ENCODE results near the gene IRAK3. TPM values are rescaled to one million over a fixed set of nuclear protein-coding genes. Genes with fewer than 3 reads are reported as not detected.

The IRAK3 gene
- total RNA-seq, 2 experiments from 2014 or later: 0.21 to 0.25 TPM

DNA sequence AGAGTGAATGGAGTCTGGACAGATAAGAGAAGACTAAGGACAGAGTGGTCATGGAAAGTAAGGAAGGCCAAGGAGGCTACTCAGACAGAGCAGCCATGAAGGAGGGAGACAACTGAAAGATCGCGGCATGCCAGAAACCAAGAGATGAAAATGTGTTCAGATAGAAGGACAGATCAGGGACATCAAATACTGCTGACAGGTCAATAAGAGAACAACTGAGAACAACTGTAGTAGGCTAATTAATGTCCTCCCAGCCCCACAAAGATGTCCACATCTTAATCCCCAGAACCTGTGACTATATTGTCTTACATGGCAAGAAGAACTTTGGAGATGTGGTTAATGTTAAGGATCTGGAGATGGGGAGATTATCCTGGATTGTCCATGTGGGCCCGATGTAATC lies 98.3 kb downstream of the IRAK3 start:
- ChIA-PET POLR2A (no interaction called here), CTCF (interaction anchor here (2.3 kb wide), 1 partner anchor 15 kb away, joined by 7 read pairs; the partner anchor contains the start of gene HELB)

DNA sequence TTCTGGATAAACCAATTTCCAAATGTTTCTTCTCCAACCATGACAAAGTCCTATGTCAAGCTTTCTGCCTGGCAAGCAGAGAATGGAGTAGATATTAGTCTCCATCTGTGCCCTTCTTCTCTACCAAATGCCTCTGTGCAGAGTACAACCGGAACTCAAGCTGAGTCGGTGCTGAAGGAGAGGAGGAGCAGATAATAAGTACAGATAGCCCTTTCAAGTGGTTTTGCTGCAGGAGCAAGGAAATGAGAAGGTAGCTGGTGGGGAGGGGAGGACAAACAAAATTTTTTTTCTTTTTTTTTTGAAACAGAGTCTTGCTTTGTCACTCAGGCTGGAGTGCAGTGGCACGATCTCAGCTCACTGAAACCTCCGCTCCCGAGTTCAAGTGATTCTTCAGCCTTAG lies 99.1 kb downstream of the IRAK3 start:
- POLR2A ChIA-PET: interaction anchor here (0.7 to 1.2 kb wide), 2 partner anchors 14 to 157 kb away, joined by 3 to 11 read pairs; partner anchors contain the start of gene HELB
- CTCF ChIA-PET: interaction anchor here (0.9 to 1.1 kb wide), 2 partner anchors 9 to 14 kb away, joined by 4 to 6 read pairs; partner anchors contain the start of gene HELB

DNA sequence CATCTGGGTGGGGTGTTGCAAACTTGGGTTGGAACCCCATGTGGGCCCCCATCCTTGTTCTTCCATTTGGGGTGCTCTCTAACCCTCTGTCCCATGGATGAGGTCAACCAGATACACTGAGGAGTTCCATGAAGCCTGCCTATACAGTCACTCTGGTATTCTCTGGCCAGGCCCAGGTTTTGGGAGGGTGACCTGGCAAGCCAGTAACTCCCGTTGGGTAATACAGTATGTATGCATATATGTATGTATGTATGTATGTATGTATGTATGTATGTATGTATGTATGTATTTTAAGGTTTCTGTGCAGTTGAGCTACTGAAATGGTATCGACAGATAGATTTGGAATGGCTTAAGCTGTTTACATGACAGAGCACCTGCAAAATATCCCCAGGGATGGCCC lies 100.5 kb downstream of the IRAK3 start:
- ChIA-PET POLR2A (no interaction called here), CTCF (no interaction called here)

DNA sequence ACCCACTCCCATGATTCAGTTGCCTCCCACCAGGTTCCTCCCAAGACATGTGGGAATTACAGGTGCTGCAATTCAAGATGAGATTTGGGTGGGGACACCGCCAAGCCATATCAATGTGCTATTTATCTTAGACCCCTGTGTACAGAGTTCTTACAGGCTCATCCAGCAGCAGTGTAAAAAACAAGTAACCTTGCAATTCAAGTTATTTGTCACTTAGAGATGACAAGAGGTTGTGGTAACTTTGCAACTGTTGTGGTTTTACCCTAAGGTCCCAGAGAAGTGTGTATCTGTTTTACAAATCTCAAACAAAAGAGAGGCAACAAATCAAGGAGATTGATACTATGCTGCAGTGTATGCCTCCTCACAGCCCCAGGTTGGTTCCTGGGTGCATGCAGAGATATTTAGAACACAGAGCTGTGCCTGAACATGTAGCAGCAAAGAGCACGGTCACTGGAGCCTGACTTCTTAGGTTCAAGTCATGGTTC lies 101.7 kb downstream of the IRAK3 start:
- ChIA-PET CTCF (no interaction called here), POLR2A (interaction anchor here (0.6 kb wide), 1 partner anchor 12 kb away, joined by 5 read pairs; no protein-coding TSS in a partner anchor)

DNA sequence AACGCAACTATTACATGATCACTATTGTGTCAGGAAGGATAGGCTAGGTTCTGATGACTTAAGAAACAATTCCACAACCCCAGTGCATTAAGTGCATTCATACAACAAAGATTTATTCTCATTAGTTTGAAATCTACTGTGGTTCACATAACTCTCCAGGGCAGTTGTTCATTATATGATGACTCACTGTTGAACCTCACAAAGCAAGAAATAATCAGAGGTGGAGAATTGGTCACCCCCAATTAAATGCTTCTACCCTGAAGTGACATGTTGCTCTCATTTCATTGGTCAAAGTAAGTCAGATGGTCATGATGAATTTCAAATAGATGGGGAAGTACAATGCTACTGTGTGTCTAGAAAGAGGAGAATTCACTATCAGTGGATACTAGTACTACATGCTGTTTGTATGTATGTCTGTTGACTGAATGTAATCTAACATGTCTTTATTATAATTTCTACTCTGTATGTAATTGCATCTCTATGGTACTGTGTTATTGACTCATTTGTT lies 107.2 kb downstream of the IRAK3 start:
- CTCF ChIA-PET: no interaction called here

DNA sequence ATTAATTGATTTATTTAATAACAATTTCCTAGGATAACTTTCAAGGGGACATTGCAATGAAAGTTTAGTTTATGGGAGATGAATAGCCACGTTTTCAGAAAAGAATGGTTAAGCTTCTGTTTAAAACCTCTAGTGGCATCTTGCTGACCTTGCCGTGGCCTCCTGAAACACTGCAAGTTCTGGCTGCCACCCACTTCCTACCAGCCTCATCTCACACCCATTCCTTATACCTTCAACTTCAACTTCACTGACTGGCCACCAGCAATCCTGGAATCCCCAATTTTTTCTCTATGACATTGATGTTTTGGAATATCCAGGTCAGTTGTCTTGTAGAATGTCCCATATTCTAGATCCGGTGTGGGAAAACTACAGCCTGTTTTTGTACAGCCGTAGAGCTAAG lies 108.1 kb downstream of the IRAK3 start:
- POLR2A ChIA-PET: no interaction called here
- CTCF ChIA-PET: no interaction called here

More for the DNA sequence above, 107.2 kb downstream of the IRAK3 start:
- POLR2A ChIA-PET: no interaction called here

DNA sequence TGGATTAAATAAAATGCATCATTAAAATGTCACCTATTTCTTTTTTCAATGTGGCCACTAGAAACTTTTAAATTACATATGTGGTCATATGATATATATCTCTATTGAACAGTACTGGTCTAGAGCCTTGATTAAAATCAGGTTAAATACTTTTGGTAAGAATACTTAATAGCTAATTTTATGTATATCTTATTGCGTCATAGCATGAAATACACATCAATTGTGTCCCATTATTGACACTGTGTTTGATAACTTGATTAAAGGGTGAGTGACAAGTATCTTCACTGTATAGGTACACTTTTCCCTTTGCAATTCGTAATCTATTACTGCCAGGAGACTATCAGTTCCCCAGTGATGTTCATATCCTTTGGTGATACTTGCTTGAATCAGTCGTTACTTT lies 108.9 kb downstream of the IRAK3 start:
- ChIA-PET CTCF (no interaction called here), POLR2A (no interaction called here)

DNA sequence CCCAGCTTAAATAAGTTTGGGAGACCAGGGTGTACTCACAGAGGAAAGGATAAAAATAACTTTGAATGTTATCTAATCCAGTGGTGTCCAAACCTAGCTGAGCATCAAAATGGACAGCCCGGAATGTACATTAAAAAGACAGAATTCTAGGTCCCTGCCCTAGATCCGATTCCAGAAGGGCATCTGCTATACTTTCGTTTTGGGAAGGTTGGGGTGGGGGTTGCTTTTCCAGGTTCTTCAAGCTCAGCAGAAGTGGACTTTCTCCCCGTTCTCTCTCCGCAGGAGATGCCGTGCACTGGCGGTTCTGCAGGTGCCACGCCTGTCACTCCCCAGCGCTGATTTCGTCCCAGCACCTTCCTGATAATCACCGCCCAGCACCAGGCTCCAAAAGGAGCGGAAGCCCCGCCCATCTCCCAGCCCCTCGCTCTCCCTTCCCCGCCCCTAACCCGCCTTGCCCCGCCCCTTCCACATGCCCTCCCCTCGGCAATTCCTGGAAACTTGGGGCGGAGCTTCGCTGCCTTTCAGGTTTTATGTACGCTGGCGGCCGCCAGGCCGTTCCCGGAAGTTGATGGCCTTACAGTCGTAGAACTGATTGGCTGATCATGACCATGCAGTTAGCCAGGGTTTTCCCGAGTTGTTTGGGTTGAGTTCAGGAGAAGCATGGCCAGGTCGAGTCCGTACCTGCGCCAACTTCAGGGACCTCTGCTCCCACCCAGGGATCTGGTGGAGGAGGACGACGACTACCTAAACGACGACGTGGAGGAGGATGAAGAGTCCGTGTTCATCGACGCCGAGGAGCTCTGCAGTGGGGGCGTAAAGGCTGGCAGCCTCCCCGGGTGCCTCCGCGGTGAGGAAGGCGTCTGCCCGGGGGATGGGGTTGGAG lies 113.2 kb downstream of the IRAK3 start, which contains the start of gene HELB:
Gene HELB (plus strand): TSS at position 550 of the 883 bp plus-strand sequence. CDS start 111 bp downstream, at position 661.
- ChIA-PET POLR2A (interaction anchor here (1.4 to 2.1 kb wide), 5 partner anchors 14 to 172 kb away, joined by 7 to 11 read pairs (median 10); partner anchors contain the start of genes LLPH and TMBIM4), CTCF (interaction anchor here (1.0 to 1.5 kb wide), 3 partner anchors 14 to 23 kb away, joined by 4 to 7 read pairs (median 4); no protein-coding TSS in a partner anchor)

DNA sequence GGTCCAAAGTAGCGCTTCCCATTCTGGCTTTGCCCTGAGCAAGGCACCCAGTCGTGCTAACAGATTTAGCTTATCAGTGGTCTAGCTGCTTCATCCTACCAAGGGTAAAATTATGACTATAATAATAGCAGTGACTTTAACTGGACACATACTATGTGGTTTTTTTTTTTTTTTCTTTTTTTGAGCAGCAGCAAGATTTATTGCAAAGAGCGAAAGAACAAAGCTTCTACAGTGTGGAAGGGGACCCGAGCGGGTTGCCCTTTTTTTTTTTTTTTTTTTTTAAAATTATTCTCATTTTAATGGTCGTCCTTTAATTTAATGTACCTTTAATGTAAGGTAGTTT lies 113.8 kb downstream of the IRAK3 start:
- POLR2A ChIA-PET: interaction anchor here (0.6 to 2.1 kb wide), 8 partner anchors 12 to 172 kb away, joined by 4 to 11 read pairs (median 7); partner anchors contain the start of genes LLPH and TMBIM4
- CTCF ChIA-PET: interaction anchor here (0.9 to 1.5 kb wide), 3 partner anchors 15 to 19 kb away, joined by 3 to 7 read pairs (median 4); no protein-coding TSS in a partner anchor

DNA sequence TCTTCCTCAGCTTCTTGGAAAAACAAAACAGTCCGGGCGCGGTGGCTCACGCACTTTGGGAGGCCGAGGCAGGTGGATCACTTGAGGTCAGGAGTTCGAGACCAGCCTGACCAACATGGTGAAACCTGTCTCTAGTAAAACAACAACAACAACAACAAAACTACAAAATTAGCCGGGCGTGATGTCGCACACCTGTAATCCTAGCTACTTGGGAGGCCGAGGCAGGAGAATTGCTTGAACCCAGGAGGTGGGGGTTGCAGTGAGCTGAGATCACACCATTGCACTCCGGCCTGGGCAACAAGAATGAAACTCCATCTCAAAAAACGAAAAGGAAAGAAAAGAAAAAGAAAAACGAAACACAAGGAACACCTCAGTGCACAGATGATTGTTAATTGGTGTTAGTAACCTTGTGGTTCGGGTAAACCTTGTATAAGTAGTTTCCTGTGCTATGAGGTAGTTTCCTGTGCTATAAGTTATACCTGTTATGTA lies 114.3 kb downstream of the IRAK3 start:
- ChIA-PET CTCF (interaction anchor here (0.9 to 1.5 kb wide), 2 partner anchors 17 to 20 kb away, joined by 3 to 7 read pairs; no protein-coding TSS in a partner anchor), POLR2A (interaction anchor here (0.6 to 2.1 kb wide), 11 partner anchors 12 to 1655 kb away, joined by 3 to 11 read pairs (median 7); partner anchors contain the start of genes LLPH and TMBIM4)

Other genes starting within 250 kb of the IRAK3 start
- gene LLPH, start 58.5 kb upstream of the IRAK3 start, total RNA-seq: 10 to 100 TPM; 42.3 to 46.5 TPM
- 10 to 100 TPM; 52.4 to 53.4 TPM for gene TMBIM4, start 19.2 kb upstream of the IRAK3 start, total RNA-seq
- gene HELB, start 113.3 kb downstream of the IRAK3 start, total RNA-seq: 10 to 100 TPM; 10.6 to 12.1 TPM

Measured in activated CD8-positive, alpha-beta memory T cell treated with anti-CD3 and anti-CD28 coated beads for 36 hours (primary cell).